Measurements from ENCODE around the gene RP9.

The RP9 gene

GRCh38 chr7:33050535-33051318 is 58.5 kb downstream of the RP9 start:
- H3K4me1 ChIP-seq (ENCODE audit: control insufficient read depth in 1 of 2, insufficient read depth in 2 of 2, low read length in 2 of 2) = peaks cover 12 to 18% of the 10 kb centered on the region in 2 donors
- H3K36me3 ChIP-seq (ENCODE audit: control insufficient read depth in 1 of 2, insufficient read depth in 2 of 2, low read length in 2 of 2) = no peaks in the 10 kb centered on the region
- H3K9ac ChIP-seq (ENCODE audit: low read depth in 1 of 2, low read length in 2 of 2) = peak overlapping the region; percentile 5 to 20
- H3K27ac ChIP-seq (ENCODE audit: low read depth, low read length) = no peak overlapping the region
- H3K4me3 ChIP-seq (ENCODE audit: low read depth in 1 of 2, low read length in 2 of 2) = peak overlapping the region in 1 of 2 donors; percentile 2
- no peaks in the 10 kb centered on the region for H3K27me3 ChIP-seq (ENCODE audit: control insufficient read depth in 1 of 2, insufficient read depth in 2 of 2, low read length in 2 of 2)
- no peaks in the 10 kb centered on the region for H3K9me3 ChIP-seq (ENCODE audit: control insufficient read depth in 1 of 2, low read length in 2 of 2)

- H3K36me3 ChIP-seq (ENCODE audit: control insufficient read depth in 1 of 2, insufficient read depth in 2 of 2, low read length in 2 of 2) = no peaks in the 10 kb centered on the region
- no peaks in the 10 kb centered on the region for H3K9me3 ChIP-seq (ENCODE audit: control insufficient read depth in 1 of 2, low read length in 2 of 2)
- no peaks in the 10 kb centered on the region for H3K27me3 ChIP-seq (ENCODE audit: control insufficient read depth in 1 of 2, insufficient read depth in 2 of 2, low read length in 2 of 2)
- no peak overlapping the region for H3K27ac ChIP-seq (ENCODE audit: low read depth, low read length)
- no peak overlapping the region for H3K9ac ChIP-seq (ENCODE audit: low read depth in 1 of 2, low read length in 2 of 2)
- peaks cover 12 to 21% of the 10 kb centered on the region in 2 donors for H3K4me1 ChIP-seq (ENCODE audit: control insufficient read depth in 1 of 2, insufficient read depth in 2 of 2, low read length in 2 of 2)
- no peak overlapping the region for H3K4me3 ChIP-seq (ENCODE audit: low read depth in 1 of 2, low read length in 2 of 2)
Measured at GRCh38 chr7:33048704-33049103, 60.5 kb downstream of the RP9 start.

- Histone ChIP-seq H3K4me1 (ENCODE audit: control insufficient read depth in 1 of 2, insufficient read depth in 2 of 2, low read length in 2 of 2) (peaks cover 16 to 25% of the 10 kb centered on the region in 2 donors), H3K27ac (ENCODE audit: low read depth, low read length) (no peak overlapping the region), H3K9me3 (ENCODE audit: control insufficient read depth in 1 of 2, low read length in 2 of 2) (no peaks in the 10 kb centered on the region), H3K4me3 (ENCODE audit: low read depth in 1 of 2, low read length in 2 of 2) (no peak overlapping the region), H3K27me3 (ENCODE audit: control insufficient read depth in 1 of 2, insufficient read depth in 2 of 2, low read length in 2 of 2) (no peaks in the 10 kb centered on the region), H3K9ac (ENCODE audit: low read depth in 1 of 2, low read length in 2 of 2) (no peak overlapping the region), H3K36me3 (ENCODE audit: control insufficient read depth in 1 of 2, insufficient read depth in 2 of 2, low read length in 2 of 2) (no peaks in the 10 kb centered on the region)
Measured at GRCh38 chr7:33048257-33048656, 60.9 kb downstream of the RP9 start.

GRCh38 chr7:33044986-33045385 is 64.2 kb downstream of the RP9 start:
- no peak overlapping the region for H3K4me3 ChIP-seq (ENCODE audit: low read depth in 1 of 2, low read length in 2 of 2)
- no peak overlapping the region for H3K9ac ChIP-seq (ENCODE audit: low read depth in 1 of 2, low read length in 2 of 2)
- no peaks in the 10 kb centered on the region for H3K36me3 ChIP-seq (ENCODE audit: control insufficient read depth in 1 of 2, insufficient read depth in 2 of 2, low read length in 2 of 2)
- H3K27me3 ChIP-seq (ENCODE audit: control insufficient read depth in 1 of 2, insufficient read depth in 2 of 2, low read length in 2 of 2) = no peaks in the 10 kb centered on the region
- no peaks in the 10 kb centered on the region for H3K9me3 ChIP-seq (ENCODE audit: control insufficient read depth in 1 of 2, low read length in 2 of 2)
- no peak overlapping the region for H3K27ac ChIP-seq (ENCODE audit: low read depth, low read length)
- peaks cover 20 to 30% of the 10 kb centered on the region in 2 donors for H3K4me1 ChIP-seq (ENCODE audit: control insufficient read depth in 1 of 2, insufficient read depth in 2 of 2, low read length in 2 of 2)
